Measurements from ENCODE around the gene KIDINS220.
A peak's percentile ranks its signal among the peaks of the same experiment; 100 is the strongest.

The KIDINS220 gene

DNA sequence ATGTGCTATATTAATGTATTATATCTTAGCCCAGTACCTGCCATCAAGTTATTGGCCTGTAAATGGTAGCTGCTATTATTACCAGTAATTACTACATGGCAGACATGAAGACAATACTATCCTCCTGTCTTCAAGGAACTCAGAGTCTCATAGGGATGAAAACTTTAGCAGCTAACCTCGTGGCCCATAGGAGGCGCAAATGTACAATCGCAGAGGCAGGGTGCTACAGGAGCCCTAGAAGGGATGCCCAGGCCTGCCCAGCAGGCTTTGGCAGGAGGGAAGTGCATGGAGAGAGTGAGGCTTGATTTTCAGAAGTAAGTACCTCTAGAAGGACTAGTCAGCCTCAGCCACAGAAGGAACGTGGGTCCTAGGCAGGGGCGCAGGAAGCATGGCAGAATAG lies 44.7 kb upstream of the KIDINS220 start:
- peak; percentile 84 for ATAC-seq
- TF ChIP-seq BACH2 (CRISPR knock-in tag; IDR thresholded peaks at IDR 0.05; ENCODE audit: borderline replicate concordance): no peak
- TF ChIP-seq ISL1 (CRISPR knock-in tag; IDR thresholded peaks at IDR 0.05): no peak
- TF ChIP-seq, protein P1, sequence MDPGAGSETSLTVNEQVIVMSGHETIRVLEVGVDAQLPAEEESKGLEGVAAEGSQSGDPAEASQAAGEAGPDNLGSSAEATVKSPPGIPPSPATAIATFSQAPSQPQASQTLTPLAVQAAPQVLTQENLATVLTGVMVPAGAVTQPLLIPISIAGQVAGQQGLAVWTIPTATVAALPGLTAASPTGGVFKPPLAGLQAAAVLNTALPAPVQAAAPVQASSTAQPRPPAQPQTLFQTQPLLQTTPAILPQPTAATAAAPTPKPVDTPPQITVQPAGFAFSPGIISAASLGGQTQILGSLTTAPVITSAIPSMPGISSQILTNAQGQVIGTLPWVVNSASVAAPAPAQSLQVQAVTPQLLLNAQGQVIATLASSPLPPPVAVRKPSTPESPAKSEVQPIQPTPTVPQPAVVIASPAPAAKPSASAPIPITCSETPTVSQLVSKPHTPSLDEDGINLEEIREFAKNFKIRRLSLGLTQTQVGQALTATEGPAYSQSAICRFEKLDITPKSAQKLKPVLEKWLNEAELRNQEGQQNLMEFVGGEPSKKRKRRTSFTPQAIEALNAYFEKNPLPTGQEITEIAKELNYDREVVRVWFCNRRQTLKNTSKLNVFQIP (CRISPR knock-in tag; IDR thresholded peaks at IDR 0.05; ENCODE audit: borderline replicate concordance, low read depth): no peak
- TF ChIP-seq, protein P2, sequence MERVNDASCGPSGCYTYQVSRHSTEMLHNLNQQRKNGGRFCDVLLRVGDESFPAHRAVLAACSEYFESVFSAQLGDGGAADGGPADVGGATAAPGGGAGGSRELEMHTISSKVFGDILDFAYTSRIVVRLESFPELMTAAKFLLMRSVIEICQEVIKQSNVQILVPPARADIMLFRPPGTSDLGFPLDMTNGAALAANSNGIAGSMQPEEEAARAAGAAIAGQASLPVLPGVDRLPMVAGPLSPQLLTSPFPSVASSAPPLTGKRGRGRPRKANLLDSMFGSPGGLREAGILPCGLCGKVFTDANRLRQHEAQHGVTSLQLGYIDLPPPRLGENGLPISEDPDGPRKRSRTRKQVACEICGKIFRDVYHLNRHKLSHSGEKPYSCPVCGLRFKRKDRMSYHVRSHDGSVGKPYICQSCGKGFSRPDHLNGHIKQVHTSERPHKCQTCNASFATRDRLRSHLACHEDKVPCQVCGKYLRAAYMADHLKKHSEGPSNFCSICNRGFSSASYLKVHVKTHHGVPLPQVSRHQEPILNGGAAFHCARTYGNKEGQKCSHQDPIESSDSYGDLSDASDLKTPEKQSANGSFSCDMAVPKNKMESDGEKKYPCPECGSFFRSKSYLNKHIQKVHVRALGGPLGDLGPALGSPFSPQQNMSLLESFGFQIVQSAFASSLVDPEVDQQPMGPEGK (CRISPR knock-in tag; IDR thresholded peaks at IDR 0.05; ENCODE audit: borderline replicate concordance): no peak
- no peak for TF ChIP-seq OSR1 (CRISPR knock-in tag; IDR thresholded peaks at IDR 0.05)
- TF ChIP-seq, protein P3, sequence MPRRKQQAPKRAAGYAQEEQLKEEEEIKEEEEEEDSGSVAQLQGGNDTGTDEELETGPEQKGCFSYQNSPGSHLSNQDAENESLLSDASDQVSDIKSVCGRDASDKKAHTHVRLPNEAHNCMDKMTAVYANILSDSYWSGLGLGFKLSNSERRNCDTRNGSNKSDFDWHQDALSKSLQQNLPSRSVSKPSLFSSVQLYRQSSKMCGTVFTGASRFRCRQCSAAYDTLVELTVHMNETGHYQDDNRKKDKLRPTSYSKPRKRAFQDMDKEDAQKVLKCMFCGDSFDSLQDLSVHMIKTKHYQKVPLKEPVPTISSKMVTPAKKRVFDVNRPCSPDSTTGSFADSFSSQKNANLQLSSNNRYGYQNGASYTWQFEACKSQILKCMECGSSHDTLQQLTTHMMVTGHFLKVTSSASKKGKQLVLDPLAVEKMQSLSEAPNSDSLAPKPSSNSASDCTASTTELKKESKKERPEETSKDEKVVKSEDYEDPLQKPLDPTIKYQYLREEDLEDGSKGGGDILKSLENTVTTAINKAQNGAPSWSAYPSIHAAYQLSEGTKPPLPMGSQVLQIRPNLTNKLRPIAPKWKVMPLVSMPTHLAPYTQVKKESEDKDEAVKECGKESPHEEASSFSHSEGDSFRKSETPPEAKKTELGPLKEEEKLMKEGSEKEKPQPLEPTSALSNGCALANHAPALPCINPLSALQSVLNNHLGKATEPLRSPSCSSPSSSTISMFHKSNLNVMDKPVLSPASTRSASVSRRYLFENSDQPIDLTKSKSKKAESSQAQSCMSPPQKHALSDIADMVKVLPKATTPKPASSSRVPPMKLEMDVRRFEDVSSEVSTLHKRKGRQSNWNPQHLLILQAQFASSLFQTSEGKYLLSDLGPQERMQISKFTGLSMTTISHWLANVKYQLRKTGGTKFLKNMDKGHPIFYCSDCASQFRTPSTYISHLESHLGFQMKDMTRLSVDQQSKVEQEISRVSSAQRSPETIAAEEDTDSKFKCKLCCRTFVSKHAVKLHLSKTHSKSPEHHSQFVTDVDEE (CRISPR knock-in tag; IDR thresholded peaks at IDR 0.05): no peak
- no peak for TF ChIP-seq ARNTL (CRISPR knock-in tag; IDR thresholded peaks at IDR 0.05; ENCODE audit: borderline replicate concordance, low read depth)
- TF ChIP-seq ZC3H10 (CRISPR knock-in tag; IDR thresholded peaks at IDR 0.05): no peak
- TF ChIP-seq ZNF565 (CRISPR knock-in tag; conservative IDR thresholded peaks at IDR 0.05; ENCODE audit: low read depth): no peak
- TF ChIP-seq ZNF70 (CRISPR knock-in tag; IDR thresholded peaks at IDR 0.05): no peak
- no peak for TF ChIP-seq SNAI2 (CRISPR knock-in tag; IDR thresholded peaks at IDR 0.05)
- TF ChIP-seq PPARA (CRISPR knock-in tag; IDR thresholded peaks at IDR 0.05; ENCODE audit: borderline replicate concordance): no peak
- TF ChIP-seq ZNF8 (CRISPR knock-in tag; IDR thresholded peaks at IDR 0.05): no peak

DNA sequence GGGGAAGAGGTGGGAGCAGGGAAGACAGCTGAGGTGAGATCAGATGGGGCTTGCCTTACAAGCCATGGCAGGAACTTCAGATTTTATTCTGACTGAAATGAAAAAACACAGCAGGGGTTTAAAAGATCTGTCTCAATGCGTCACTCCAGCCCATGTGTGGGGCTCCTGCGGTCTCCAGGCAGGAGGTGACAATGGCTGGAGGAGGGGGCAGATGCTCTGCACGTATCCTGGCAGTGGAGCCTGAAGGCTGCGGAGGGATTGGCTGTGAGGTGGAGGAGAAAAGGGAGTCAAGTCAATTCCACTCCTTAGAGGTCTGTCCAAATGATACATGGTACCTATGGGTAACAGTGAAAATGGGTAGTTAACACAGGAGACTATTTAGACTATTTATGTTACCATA lies 40.5 kb upstream of the KIDINS220 start:
- no peak for ATAC-seq
- TF ChIP-seq TOX (CRISPR knock-in tag; IDR thresholded peaks at IDR 0.05; ENCODE audit: borderline replicate concordance): no peak
- TF ChIP-seq ZFP30 (CRISPR knock-in tag; IDR thresholded peaks at IDR 0.05): no peak
- no peak for TF ChIP-seq ZNF70 (CRISPR knock-in tag; IDR thresholded peaks at IDR 0.05)
- TF ChIP-seq ESRRG (CRISPR knock-in tag; IDR thresholded peaks at IDR 0.05): no peak

DNA sequence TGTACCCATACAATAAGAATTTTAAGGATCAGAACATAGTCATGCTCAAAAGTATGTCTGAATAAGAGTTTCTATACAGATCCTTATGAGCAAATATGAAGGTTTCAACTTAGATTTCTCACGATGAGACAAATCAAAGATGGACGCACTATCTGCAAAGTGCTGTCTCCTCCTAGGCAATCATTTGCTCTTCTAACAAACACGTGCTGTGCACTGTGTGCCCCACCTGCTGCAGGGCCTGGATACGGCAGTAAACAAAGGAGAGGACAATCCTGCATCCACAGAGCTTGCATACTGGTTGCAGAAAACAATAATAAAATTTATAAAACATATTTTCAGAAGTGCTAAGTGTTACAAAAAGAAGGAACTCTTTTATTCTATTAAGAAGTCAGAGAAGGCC lies 39.9 kb upstream of the KIDINS220 start:
- ATAC-seq: no peak
- TF ChIP-seq ZFP30 (CRISPR knock-in tag; IDR thresholded peaks at IDR 0.05) (no peak), ZNF8 (CRISPR knock-in tag; IDR thresholded peaks at IDR 0.05) (no peak), CSDC2 (CRISPR knock-in tag; IDR thresholded peaks at IDR 0.05) (no peak), PPARA (CRISPR knock-in tag; IDR thresholded peaks at IDR 0.05; ENCODE audit: borderline replicate concordance) (no peak), ZFP3 (CRISPR knock-in tag; IDR thresholded peaks at IDR 0.05) (no peak), ZC3H10 (CRISPR knock-in tag; IDR thresholded peaks at IDR 0.05) (no peak), ESRRG (CRISPR knock-in tag; IDR thresholded peaks at IDR 0.05) (no peak), TOX (CRISPR knock-in tag; IDR thresholded peaks at IDR 0.05; ENCODE audit: borderline replicate concordance) (no peak), RARB (CRISPR knock-in tag; IDR thresholded peaks at IDR 0.05) (no peak), GLIS3 (CRISPR knock-in tag; IDR thresholded peaks at IDR 0.05) (no peak), ZNF70 (CRISPR knock-in tag; IDR thresholded peaks at IDR 0.05) (no peak)
- TF ChIP-seq, protein P4, sequence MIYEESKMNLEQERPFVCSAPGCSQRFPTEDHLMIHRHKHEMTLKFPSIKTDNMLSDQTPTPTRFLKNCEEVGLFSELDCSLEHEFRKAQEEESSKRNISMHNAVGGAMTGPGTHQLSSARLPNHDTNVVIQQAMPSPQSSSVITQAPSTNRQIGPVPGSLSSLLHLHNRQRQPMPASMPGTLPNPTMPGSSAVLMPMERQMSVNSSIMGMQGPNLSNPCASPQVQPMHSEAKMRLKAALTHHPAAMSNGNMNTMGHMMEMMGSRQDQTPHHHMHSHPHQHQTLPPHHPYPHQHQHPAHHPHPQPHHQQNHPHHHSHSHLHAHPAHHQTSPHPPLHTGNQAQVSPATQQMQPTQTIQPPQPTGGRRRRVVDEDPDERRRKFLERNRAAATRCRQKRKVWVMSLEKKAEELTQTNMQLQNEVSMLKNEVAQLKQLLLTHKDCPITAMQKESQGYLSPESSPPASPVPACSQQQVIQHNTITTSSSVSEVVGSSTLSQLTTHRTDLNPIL (CRISPR knock-in tag; IDR thresholded peaks at IDR 0.05; ENCODE audit: low read depth): no peak
- TF ChIP-seq, protein P2 (CRISPR knock-in tag; IDR thresholded peaks at IDR 0.05; ENCODE audit: borderline replicate concordance): no peak
- TF ChIP-seq, protein P5, sequence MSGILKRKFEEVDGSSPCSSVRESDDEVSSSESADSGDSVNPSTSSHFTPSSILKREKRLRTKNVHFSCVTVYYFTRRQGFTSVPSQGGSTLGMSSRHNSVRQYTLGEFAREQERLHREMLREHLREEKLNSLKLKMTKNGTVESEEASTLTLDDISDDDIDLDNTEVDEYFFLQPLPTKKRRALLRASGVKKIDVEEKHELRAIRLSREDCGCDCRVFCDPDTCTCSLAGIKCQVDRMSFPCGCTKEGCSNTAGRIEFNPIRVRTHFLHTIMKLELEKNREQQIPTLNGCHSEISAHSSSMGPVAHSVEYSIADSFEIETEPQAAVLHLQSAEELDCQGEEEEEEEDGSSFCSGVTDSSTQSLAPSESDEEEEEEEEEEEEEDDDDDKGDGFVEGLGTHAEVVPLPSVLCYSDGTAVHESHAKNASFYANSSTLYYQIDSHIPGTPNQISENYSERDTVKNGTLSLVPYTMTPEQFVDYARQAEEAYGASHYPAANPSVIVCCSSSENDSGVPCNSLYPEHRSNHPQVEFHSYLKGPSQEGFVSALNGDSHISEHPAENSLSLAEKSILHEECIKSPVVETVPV (CRISPR knock-in tag; IDR thresholded peaks at IDR 0.05): no peak
- TF ChIP-seq, protein P1 (CRISPR knock-in tag; IDR thresholded peaks at IDR 0.05; ENCODE audit: borderline replicate concordance, low read depth): no peak
- TF ChIP-seq, protein P3 (CRISPR knock-in tag; IDR thresholded peaks at IDR 0.05): no peak
